Activated CD8-positive, alpha-beta memory T cell treated with anti-CD3 and anti-CD28 coated beads, Interleukin-2, amount 50 U/mL, for 1 hour (primary cell): Measurements from ENCODE around the gene MMP24.

Experiments used
- DNase-seq: peaks from one replicate; pipeline ENCODE4 v3.0.0-alpha.2; 2020; ENCODE audit errors: extremely low read depth

Gene MMP24

GRCh38 chr20:35279040-35279439, 52.5 kb downstream of the MMP24 start:
- DNase-seq = no peak

DNA sequence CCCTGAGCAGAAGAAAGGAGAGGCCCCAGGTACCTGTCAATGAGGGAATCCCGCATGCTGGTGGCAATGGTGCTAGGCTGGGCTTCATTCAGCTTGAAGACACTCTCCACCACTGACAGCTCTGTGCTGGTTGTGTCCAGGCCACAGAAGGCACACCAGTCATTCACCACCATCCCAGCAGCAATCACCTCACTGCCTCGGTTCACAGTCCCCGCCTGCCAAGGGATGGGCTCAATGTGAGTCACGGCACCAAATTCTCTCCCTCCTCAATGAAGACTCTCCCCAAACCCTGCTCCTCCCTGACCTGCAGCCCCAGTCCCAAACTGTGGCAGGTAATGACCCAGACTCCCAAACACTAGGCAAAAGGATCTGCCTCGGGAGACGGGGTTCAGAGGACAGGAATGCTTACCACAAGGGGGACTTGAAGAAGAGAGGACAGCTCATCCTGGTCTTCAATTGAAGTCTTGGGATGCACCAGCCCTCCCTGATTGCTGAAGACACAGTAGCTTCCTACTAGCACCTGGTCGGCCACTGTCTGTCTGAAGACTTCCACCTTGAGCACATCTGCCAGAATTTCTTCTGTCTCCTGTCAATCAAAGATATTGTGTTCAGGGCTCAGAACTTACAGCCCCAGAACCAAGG, 53.2 kb downstream of the MMP24 start:
- no peak for DNase-seq

DNA sequence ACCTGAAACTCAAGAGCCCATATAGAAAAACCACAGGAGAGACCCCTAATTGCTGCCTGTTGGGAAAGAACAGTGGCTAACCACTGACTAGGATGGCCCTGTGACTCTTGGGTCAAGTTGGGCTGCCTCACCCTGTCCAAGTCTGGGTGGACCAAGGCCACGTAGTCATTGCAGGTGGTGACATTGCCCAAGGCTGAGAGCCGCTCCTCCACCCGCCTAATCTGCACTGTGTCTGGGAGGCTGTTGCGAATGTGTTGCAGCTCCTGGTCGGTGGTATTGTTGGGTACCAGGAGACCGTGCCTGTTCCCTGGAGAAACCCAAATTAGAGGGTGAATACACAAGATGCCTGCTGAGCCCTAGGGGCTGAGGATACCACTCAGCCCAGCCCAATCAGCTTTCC, 54.0 kb downstream of the MMP24 start:
- DNase-seq = no peak

- no peak for DNase-seq
Measured at GRCh38 chr20:35281506-35282101, 55.1 kb downstream of the MMP24 start.

- DNase-seq = no peak
Measured at GRCh38 chr20:35283441-35284266, 57.2 kb downstream of the MMP24 start.

DNA sequence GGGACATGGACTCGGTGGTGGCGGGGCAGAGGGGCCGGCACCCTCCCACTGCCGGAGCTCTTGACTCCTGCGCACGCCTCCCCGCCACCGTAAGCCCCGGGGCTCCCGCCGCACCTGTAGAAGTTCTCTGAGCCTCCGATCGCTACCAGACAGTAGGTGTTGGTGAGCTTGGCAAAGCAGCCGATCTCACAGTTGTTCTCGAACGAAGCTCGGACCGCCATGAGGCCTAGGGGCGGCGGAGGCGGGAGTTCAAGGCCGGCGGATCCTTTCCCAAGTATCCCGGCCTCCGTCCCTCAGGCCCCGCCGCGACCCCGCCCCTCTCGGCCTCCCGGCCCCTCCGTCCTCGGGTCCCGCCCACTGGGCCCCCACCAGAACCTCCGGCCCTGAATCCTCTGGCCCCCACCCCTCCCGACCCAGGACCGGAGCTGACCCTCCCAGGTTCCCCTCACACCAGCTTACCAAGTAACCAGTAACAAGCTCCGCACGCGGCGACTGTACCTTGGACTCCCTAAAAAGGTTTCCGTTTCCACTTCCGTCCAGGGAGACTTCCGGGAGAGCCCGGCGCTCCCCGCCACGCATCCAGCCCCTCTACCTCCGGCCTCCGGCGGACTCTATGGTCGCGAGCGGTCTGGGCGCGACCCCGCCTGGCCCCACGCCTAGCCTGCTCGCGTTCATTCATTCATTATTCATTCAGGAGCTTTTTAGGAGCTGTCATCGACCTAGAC, 57.9 kb downstream of the MMP24 start, which contains the start of gene EIF6:
EIF6 (minus strand) TSS at position 506 of the 725 bp plus-strand sequence; CDS start at position 221, 285 bp downstream.
- no peak for DNase-seq

- DNase-seq = no peak
Measured at GRCh38 chr20:35284992-35285805, 58.7 kb downstream of the MMP24 start.

DNA sequence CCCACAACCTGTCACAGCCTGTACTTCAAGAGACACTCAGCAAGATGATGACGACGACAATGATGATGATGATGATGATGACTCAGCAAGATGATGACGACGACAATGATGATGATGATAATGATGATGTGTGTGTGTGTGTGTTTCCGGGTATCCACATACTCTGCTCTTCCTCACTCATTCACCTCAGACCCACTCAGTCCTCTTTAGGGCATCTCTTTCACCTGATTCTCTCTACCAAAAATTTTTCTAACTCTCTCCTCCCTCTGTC, 59.3 kb downstream of the MMP24 start:
- no peak for DNase-seq

DNA sequence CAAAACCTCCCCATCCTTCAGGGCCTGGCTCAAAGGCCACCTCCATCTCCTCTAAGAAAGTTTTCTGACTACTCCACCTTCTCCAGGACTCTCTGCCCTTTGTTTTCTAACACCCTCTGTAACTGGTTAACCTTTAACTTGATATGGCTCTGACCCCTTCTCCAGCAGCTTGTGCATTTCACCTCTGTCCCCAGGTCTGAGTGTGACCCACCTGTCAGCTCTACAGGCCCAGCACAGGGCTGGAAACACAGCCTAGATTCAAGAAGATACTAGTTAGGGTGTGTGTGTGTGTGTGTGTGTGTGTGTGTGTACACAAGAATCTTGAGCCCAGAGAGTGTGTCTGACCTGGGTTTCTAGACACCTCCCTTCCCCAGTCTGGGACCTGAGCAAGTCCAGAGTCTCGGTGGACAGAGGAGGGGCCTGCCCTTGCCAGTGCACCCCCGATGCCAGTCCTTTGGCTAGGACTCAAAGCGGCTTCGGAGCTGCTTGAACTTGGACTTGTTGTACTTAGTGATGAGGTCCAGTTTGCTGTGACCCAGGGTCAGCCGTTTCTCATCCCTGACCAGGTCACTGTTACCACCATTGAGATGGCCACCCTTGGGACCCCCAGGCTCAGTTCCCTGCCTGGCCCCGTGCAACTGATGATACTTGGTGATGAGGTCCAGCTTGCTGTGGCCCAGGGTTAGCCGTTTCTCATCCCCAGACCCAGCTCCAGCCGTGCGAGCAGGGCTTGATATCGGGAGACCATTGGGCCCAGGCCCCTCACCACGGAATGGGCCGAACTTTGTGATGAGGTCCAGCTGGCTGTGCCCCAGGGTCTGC, 59.8 kb downstream of the MMP24 start:
- no peak for DNase-seq

DNA sequence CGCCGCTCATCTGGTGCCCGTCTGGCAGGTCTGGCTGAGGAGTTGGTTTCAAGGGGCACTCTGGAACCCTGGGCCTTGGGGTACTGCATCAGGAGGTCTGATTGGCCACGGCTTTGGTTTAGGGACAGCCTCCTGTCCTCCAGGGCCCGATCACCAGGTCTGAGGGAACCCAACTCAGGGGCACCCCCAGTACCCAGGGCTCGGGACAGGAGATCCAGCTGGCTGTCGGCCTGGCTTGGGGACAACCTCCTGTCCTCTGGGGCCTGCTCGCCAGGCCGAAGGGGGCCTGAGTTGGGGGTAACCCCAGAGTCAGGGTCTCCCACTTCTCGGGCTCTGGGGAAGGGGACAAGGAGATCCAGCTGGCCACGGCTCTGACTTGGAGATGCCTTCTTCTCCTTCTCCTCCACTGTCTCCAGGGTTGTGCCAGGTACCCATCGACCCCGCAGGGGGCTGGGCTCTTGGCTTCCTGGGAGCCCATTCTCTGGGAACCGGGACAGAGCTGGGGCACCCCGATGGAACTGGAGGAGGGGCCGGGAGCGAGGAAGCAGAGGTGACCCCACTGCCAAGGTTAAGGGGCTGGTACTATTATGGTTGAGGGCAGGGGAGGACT, 60.5 kb downstream of the MMP24 start:
- no peak for DNase-seq

GRCh38 chr20:35287509-35288324, 61.2 kb downstream of the MMP24 start:
- DNase-seq = no peak

- no peak for DNase-seq
Measured at GRCh38 chr20:35288325-35289060, 62.0 kb downstream of the MMP24 start.

DNA sequence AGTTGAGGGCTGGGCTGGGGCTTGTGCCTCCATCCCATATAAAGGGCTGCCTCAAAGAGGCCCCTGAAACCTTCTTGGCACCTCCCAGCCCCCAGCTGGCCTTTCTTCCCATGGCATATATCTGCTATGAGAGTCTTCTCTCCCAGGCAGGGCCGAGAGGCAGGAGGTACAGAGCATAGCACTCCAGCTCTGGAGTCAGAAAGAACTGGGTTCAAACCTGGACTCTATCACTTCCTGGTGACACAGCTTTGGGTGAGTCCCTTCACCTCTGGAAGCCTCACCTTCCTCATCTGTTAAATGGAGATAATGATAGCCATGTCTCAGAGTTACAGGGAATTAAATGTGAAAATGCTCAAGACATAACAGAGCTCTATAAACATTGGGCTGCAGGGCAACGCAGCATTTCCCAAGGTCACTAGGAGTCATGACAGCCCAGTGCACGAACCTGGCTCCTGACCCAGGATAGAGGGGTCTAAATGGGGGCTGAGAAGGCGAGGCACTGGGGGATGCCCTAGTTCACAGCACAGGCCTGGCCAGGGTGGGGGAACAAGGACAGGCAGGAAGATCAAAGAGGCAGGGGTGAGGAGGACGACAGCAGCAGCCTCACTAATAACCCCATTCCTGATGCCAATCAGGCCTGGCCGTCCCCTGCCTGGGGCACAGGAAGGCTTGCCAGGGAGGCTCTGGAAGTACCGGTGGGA, 63.8 kb downstream of the MMP24 start:
- DNase-seq = no peak

- no peak for DNase-seq
Measured at GRCh38 chr20:35290887-35291417, 64.5 kb downstream of the MMP24 start.

GRCh38 chr20:35291654-35292503, 65.4 kb downstream of the MMP24 start, which contains the start of gene FAM83C:
TSS of gene FAM83C (minus strand) at chr20:35292425. CDS start at chr20:35292304, 121 bp downstream.
- no peak for DNase-seq

DNA sequence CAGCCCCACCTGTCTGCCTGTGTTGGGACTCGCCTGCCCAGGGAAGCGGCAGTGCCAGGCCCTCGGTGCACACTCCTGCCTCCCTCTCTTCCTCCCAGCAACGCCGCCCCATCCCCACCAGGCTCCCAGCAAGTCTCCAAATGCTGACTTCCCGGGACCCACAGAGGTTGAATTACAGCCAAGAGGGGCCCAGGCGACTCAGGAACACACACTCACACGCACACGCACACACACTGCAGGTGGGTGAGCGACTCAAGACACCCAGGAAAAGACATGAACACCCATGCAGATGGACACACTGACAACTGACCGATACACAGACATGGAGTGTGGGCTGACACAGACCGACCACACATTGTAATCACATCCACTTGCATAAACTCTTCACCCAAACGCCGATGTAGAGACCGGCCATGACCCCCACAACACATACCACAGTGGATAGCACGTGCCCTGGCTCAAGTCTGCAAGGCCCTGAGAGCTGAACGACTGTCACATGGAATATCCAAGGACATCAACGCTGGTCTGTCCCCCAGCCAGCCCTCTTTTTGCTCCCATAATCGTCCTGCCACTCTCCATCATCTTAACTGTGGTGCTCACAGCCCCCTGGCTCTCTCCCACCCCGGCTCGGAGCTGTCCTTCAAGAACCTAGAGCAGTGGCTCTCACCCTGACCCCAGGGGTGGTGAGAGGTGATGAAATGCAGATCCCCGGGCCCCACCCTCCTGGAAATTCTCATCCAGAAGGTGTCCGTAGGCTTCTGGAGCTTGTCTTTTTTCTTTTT, 66.2 kb downstream of the MMP24 start:
- no peak for DNase-seq
